Stimulated activated CD4-positive, alpha-beta T cell treated with anti-CD3 and anti-CD28 coated beads, Interleukin-2, amount 100 ng/mL, for 4 hours (primary cell): ENCODE results near the gene SMAGP.
A peak's percentile ranks its signal among the peaks of the same experiment; 100 is the strongest.
"Not testable (repeated sequence)": the region's sequence is repeated elsewhere in the genome, so short reads cannot be mapped to it uniquely, and the experiment has no call there.

ENCODE experiments used
- DNase-seq: peaks from one replicate; pipeline ENCODE4 v3.0.0-alpha.2; 2020; ENCODE audit warnings: low read depth

SMAGP gene

DNA sequence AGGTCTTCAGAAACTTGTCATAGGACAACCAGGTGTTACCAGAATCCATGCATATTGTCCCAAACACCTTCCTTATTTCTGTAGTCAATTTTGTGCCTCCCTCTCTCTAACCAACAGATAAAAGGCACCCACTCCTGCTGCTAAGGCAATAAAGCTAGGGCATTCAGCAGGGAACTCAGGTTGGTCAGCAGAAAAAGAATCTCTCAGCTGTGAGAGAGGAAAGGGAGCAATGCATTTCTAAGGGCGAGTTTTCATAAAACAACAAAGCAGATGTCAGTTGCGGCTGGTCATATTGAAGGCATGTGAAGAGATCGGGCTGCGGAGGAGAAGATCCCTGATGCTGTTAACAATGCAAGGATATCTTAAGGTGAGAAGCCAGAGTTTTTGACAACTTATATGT lies 45.0 kb downstream of the SMAGP start:
- DNase-seq, result no peak

DNA sequence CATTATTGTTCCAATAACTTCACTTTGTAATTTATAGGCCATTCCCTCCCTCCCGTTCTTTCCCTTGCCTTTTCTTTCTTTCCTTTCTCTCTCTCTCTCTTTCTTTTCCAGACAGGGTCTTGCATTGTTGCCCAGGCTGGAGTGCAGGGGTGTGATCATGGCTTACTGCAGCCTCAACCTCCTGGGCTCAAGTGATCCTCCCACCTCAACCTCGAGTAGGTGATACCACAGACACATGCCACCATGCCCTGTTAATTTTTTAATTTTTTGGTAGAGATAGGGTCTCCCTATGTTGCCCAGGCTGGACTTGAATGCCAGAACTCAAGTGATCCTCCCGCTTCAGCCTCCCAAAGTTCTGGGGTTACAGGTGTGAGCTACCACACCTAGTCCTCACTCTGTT lies 45.6 kb downstream of the SMAGP start:
- DNase-seq, result no peak

DNA sequence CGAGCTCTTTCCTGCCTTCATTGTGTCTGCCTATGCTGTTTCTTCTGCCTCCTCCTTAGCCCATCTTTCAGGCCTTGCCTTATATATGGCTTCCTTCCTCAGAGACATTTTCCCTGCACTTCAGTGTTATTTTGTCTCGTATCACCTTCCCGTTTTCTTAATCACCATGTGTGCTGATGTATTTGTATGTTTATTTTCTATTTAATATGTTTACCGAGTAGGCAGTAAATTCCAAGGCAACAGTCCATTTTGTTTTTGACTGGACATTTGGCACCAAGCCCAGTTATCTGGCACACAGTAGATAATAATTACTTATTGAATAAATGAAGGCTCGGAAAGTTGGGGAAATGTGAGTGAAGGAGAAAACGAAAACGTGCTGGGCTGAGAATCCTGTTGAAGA lies 47.8 kb downstream of the SMAGP start:
- no peak for DNase-seq

- not testable (repeated sequence) for DNase-seq
Measured at GRCh38 chr12:51219857-51220256, 50.4 kb downstream of the SMAGP start.

- no peak for DNase-seq
Measured at GRCh38 chr12:51219322-51219721, 50.9 kb downstream of the SMAGP start.

DNA sequence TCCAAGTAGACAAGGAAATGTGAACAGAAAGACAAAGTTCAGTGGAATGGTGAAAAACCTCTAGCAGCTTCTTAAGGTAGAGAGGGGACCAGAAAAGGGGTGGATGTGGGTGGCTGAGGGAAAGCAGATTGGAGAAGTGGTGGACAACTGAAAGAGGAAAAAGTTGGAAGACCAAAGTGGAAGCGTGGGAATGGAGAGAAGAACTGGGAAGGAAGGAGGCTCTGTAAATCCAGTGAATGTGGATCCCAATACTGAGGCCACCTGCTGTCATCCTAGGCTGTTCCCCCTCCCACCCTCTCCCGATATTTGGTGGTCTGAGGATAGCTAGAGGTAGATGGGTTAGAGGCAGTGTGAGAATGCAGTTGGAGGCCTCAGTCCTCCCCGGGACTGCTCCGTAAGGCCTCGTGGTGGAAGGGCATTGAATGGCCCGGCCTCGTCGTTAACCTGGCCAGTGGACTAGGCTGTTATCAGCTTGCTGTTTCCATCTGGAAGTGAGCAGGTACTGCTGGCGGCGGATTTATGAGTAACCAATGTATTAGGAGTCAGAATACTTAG lies 51.5 kb downstream of the SMAGP start:
- DNase-seq, result no peak

DNA sequence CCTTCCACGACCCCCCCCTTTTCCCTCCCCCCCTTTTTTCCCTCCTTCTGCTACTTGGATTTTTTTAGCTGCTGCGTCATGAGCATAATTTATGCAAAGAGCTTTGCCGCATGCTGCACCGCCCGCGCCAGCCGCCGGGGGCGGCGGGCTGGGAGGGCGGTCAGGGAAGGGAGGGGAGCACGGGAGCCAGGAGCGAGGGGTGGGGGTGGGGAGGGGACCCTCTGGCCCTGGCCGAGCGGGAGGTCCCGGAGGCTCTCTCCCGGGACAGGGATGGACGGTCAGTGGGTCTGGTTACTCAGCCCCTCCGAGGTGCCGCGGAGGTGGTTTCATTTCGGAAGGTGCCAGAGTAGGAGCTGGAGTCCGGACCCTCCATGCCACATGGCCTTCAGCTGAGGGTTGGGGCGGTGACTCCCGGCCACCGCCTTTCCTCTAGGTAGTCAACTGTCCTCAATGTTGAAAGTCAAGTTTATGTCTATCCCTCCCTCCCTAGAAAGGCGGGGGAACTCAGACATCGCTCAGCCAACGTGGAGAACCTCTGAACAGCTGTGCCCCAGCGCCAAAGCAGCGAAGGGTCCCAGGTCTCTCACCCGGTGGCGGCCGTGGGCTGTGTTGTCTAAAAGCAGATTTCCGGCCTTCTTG lies 52.1 kb downstream of the SMAGP start, which contains the start of gene POU6F1:
Gene POU6F1, minus strand, starts transcription at position 95 of the 639 bp plus-strand sequence. CDS start 11,226 bp downstream, outside the sequence.
- DNase-seq, result peak; percentile 67

- DNase-seq, result peak; percentile 19
Measured at GRCh38 chr12:51217133-51217967, 52.9 kb downstream of the SMAGP start.

DNA sequence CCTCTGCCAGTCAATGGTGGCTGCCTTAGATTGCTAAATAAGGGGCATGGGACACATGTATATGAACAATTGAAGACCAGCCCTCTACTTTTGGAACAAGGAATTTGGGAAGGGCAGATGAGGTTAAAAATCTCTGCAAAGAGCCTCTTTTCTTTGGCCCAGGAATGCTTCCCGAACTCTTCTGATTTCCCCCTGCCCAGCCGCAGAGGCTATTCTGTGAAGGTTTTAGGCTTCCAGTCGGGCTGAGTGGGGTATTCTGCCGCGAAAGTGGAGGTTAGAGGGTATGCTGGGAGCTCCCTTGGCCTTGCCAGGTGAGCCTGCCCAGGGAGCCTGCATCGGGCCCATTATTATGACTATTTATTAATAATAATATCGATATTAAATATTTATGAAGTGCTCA lies 53.6 kb downstream of the SMAGP start:
- DNase-seq, result no peak

GRCh38 chr12:51214895-51215294 lies 55.3 kb downstream of the SMAGP start:
- DNase-seq, result no peak

DNA sequence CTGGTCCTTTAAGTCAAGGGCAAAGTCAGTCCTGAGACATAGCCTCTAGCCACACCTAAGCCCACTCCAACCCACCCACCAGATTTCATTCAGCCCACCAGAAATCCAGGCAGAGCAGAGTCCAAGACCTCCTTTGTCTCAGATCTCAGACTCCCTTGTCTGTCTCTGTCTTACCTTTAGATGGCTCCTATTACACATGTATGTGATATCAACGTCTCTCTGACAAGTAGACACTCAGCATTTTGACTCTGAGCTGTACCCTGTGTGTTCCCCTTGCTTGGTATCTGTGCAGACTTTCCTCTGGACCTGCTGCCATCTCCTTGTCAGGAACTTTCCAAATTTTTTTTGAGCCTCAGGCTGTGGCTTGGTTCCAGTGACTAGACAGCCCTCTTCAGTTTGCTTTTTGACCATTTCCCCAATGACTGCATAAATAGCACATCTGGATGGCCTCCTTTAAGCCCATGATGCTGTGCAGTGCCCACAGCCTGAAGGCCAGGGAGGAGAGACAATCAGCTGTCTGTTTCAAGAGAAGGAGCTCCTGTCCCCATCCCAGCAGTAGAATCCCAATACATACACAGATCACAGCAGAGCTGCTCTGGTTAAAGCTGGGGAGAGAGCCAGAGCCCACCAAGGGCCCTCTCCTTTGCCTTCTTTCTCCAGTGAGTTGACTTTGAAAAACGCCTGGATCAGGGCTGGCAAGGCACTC lies 59.4 kb downstream of the SMAGP start:
- no peak for DNase-seq

- DNase-seq, result no peak
Measured at GRCh38 chr12:51209259-51209658, 61.0 kb downstream of the SMAGP start.

GRCh38 chr12:51208016-51208660 lies 62.1 kb downstream of the SMAGP start:
- DNase-seq, result no peak

DNA sequence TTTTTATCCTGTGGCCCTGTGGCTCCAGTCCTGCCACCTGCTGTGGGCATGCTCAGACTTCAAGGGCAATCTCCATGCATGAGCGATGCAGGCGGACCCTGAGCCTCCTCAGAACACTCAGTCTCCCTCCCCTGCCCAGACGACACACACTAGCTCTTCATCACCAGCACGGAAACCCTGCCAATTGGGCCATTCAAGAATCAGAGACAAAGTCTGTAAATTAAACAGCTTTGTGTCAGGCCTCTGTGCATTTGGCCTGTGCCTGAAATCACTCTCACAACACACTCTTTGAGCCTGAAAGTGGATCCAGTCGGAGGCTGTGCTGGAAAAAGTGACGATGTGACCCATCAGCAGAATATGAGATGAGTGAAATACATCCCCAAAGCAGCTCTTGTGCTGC lies 64.9 kb downstream of the SMAGP start:
- no peak for DNase-seq

- no peak for DNase-seq
Measured at GRCh38 chr12:51202718-51203117, 67.5 kb downstream of the SMAGP start.

DNA sequence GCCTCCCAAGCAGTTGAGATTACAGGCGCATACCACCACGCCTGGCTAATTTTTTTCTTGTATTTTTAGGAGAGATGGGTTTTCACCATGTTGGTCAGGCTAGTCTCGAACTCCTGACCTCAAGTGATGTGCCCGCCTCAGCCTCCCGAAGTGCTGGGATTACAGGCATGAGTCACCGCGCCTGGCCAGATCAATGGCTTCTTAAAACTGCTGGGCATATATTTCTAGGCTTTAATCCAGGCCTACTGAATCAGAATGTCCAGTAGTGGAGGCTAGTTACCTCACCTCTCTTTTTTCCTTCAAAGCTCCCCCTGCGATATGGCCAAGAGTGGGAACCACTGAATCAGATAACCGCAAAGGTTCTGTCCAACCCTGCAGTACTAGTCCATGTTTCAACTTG lies 69.4 kb downstream of the SMAGP start:
- DNase-seq, result no peak

DNA sequence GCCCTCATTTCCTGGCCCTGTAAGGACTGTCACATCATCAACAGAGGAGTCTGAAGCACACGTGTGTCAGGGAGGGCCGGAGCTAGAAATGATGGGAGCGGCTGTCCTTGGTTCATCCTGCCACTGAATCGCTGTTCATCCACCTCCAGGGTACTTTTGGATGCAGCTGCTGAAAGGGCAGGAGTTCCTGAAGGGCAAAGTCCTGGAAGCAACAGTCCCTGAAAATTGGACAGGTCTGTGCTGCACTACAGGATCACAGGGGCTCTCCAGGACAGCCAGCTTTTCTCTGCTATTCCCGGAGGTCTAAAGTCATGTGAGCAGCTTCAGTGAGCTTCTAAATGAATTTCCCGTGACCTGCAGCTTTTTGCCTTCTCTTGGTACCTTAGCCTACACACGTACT lies 70.1 kb downstream of the SMAGP start:
- no peak for DNase-seq

DNA sequence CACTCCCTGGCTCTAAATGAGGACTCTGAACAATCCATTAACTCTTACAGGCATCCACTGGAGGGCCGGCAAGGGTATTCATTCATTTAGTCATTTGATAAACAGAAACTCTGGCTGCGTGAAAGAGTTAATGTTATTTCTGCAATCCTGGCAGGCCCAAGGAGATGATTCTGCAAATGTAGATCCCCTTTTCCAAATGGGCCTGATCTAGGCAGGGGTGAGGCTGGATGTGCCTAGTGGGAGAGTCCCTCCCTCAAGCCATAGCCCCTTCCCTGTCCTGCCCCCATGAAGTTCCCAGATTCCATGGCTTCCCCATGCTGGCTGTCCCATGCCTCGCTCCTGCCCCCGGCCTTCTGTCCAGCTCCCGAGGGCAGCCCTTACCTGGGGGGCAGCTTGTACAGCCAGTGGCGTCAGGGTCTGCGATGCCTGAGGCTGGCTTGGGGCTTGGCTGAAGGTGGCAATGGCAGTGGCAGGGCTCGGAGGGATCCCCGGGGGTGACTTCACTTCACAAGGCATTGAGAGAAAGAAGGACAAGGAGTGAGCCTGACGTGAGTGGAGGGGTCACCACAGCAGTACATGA lies 70.8 kb downstream of the SMAGP start:
- DNase-seq, result no peak

DNA sequence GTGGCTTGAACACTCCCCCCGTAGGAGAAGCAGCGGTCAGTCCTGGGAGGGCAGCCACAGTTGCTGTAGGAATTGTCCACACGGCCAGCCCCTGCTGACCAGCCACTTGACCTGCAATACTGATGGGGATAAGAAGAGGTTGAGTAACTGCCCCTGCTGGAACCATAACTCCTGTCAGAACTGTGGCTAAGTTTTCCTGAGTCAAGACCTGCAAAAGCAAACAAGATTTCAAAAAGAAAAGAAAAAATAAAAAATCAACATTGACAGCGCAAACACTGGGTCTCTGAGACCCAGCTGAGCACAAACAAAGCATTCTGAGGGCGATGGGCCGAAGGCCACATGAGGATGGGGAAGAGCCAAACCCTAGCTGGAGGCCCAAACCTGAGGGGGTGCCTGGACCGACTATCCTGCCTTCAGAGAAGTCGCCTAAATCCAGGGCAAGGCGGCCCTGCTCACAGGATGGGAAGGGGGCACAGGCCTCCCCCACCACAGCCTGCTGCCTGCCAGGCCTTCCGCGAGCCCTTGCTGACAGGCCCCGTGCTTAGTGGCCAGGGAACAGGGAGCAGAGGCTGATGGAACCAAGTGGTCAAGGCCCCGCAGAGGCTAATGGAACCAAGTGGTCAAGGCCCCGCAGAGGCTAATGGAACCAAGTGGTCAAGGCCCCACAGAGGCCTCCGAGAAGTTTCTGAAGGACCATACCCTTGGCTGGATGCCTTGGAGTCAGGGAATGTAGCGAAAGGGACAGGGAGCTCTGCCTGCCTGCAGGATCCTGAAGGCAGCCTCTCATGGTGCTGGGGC lies 71.4 kb downstream of the SMAGP start:
- DNase-seq, result no peak

GRCh38 chr12:51197736-51198567 lies 72.3 kb downstream of the SMAGP start:
- DNase-seq, result no peak
